ENCODE data around the gene TIAM1.

- no peak for TF ChIP-seq CTCF (IDR thresholded peaks at IDR 0.05; ENCODE audit: insufficient read depth, low read depth, low read length)
- no peak for TF ChIP-seq EZH2 (IDR thresholded peaks at IDR 0.05; ENCODE audit: insufficient read depth, low read length)
Observed at GRCh38 chr21:31191553-31191952, 152.5 kb downstream of the TIAM1 start.
